HCT116 (cell line): ENCODE measurements around the gene SLC25A44. TPM values are rescaled to one million over a fixed set of nuclear protein-coding genes. Genes with fewer than 3 reads are reported as not detected.

Experiments
- ATAC-seq: fragments of 200-7000 bp; cut with Tn5 transposase; 2 replicates; pipeline ENCODE4 v1.9.1; 2020; ENCODE audit warnings: mild to moderate bottlenecking, moderate library complexity
- BruUV-seq: library from RNA; stranded (reverse); fragments of 400-500 nt; replicated peaks from 2 replicates; lab custom pipeline; 2021; lab: Mats Ljungman, UMichigan
- CTCF ChIA-PET: fragments of 300-600 bp; sonication (Branson Sonifier 250); formaldehyde crosslinking; loops from one replicate; lab custom pipeline; 2021; ENCODE audit warnings: antibody characterized with exemption; lab: Charles Lee
- POLR2A ChIA-PET: fragments of 300-600, 350-600 bp; sonication (Branson Sonifier 250); formaldehyde crosslinking; loops from one replicate; lab custom pipeline; 2021; ENCODE audit warnings: antibody characterized with exemption; lab: Charles Lee
- RAD21 ChIA-PET, 2 experiments: fragments of 300-600 bp; sonication (Branson Sonifier 250); formaldehyde crosslinking; loops; one replicate each; lab custom pipeline; 2023; ENCODE audit warnings: low total read pairs in 2 of 2; ENCODE audit not compliant: uncharacterized antibody in 2 of 2, unreplicated experiment in 2 of 2, low non-redundant PET in 1 of 2; lab: Charles Lee
- DNase-seq: peaks from one replicate; pipeline ENCODE4 v3.0.0-alpha.2; 2010; ENCODE audit warnings: low read depth, low spot score
- H2AFZ ChIP-seq: fragments of 200-600 bp; shearing (Covaris generic), sonication (generic); 2 replicates; pipeline ENCODE4 v1.6.1; 2017; ENCODE audit warnings: low read depth, mixed run types, mixed read lengths, antibody characterized with exemption, low read length; ENCODE audit not compliant: poor library complexity, severe bottlenecking
- H3K27ac ChIP-seq: 2 replicates; pipeline ENCODE4 v1.5.1; 2012; ENCODE audit warnings: low read depth, low read length
- H3K27me3 ChIP-seq: fragments of 200-600 bp; sonication (generic); 2 replicates; pipeline ENCODE4 v1.6.1; 2016; ENCODE audit warnings: mixed run types, low read length, mixed read lengths; ENCODE audit not compliant: insufficient read depth
- H3K36me3 ChIP-seq, 2 experiments: fragments of 200-500 bp in 1 of 2; fragments of 200-600 bp in 1 of 2; sonication (Bioruptor generic) in 1 of 2; sonication (generic) in 1 of 2; 2 replicates each; pipeline versions ENCODE4 v1.5.1 to v1.6.1; 2014 to 2016; ENCODE audit warnings: low read length in 2 of 2, inconsistent platforms in 1 of 2, mixed read lengths in 1 of 2, mixed run types in 1 of 2; ENCODE audit not compliant: insufficient read depth in 2 of 2, control insufficient read depth in 1 of 2
- H3K4me1 ChIP-seq, 2 experiments: fragments of 200-600 bp in 1 of 2; sonication (generic) in 1 of 2; 2 replicates each; pipeline versions ENCODE4 v1.5.1 to v1.6.1; 2012 to 2017; ENCODE audit warnings: low read length in 2 of 2, inconsistent platforms in 1 of 2, mild to moderate bottlenecking in 1 of 2, mixed read lengths in 1 of 2, mixed run types in 1 of 2, moderate library complexity in 1 of 2; ENCODE audit not compliant: insufficient read depth in 2 of 2, control insufficient read depth in 1 of 2
- H3K4me2 ChIP-seq: fragments of 200-600 bp; sonication (generic); 2 replicates; pipeline ENCODE4 v1.6.1; 2017; ENCODE audit warnings: mixed run types, low read length, mixed read lengths
- H3K4me3 ChIP-seq, 2 experiments: fragments of 200-600 bp in 1 of 2; sonication (generic) in 1 of 2; replicated peaks in 1 of 2; 2 replicates each; pipeline ENCODE4 v1.5.1; 2011 to 2016; ENCODE audit warnings: low read length in 2 of 2, control low read depth in 1 of 2, low read depth in 1 of 2, mild to moderate bottlenecking in 1 of 2, mixed read lengths in 1 of 2, mixed run types in 1 of 2
- H3K79me2 ChIP-seq: fragments of 200-600 bp; sonication (generic); 2 replicates; pipeline ENCODE4 v1.6.1; 2017; ENCODE audit warnings: mild to moderate bottlenecking, mixed run types, low read length, moderate library complexity, mixed read lengths; ENCODE audit not compliant: insufficient read depth
- H3K9ac ChIP-seq: fragments of 200-600 bp; sonication (generic); 2 replicates; pipeline ENCODE4 v1.6.1; 2016; ENCODE audit warnings: low read length, mixed read lengths
- H3K9me2 ChIP-seq: fragments of 200-600 bp; sonication (generic), shearing (Covaris generic); 2 replicates; pipeline ENCODE4 v1.6.1; 2017; ENCODE audit warnings: mixed run types, mild to moderate bottlenecking, moderate library complexity; ENCODE audit not compliant: insufficient read depth
- H3K9me3 ChIP-seq, 2 experiments: fragments of 200-500 bp in 1 of 2; fragments of 200-600 bp in 1 of 2; sonication (Bioruptor generic) in 1 of 2; sonication (generic) in 1 of 2; 2 replicates each; pipeline ENCODE4 v1.6.1; 2014 to 2017; ENCODE audit warnings: low read length in 2 of 2, mixed read lengths in 2 of 2, inconsistent platforms in 1 of 2, low read depth in 1 of 2, mild to moderate bottlenecking in 1 of 2, mixed run types in 1 of 2, moderate library complexity in 1 of 2; ENCODE audit not compliant: control insufficient read depth in 1 of 2, insufficient read depth in 1 of 2
- H4K20me1 ChIP-seq: fragments of 200-600 bp; sonication (generic), shearing (Covaris generic); 2 replicates; pipeline ENCODE4 v1.6.1; 2017; ENCODE audit warnings: mixed run types, mild to moderate bottlenecking, moderate library complexity; ENCODE audit not compliant: insufficient read depth
- ELF1 ChIP-seq: IDR thresholded peaks from 2 replicates; pipeline ENCODE4 v1.6.1; 2012; ENCODE audit warnings: low read depth, borderline replicate concordance
- EZH2 ChIP-seq: fragments of 200-600 bp; sonication (generic); IDR thresholded peaks from 2 replicates; pipeline ENCODE4 v1.6.1; 2017; ENCODE audit warnings: antibody characterized with exemption, mixed run types
- FOSL1 ChIP-seq: IDR thresholded peaks from 2 replicates; pipeline ENCODE4 v1.6.1; 2012; ENCODE audit warnings: low read depth
- JUND ChIP-seq: IDR thresholded peaks from 2 replicates; pipeline ENCODE4 v1.6.1; 2012
- SRF ChIP-seq: IDR thresholded peaks from 2 replicates; pipeline ENCODE4 v1.6.1; 2012; ENCODE audit warnings: low read depth
- ZFX ChIP-seq: fragments of 450-650 bp; IDR thresholded peaks from 2 replicates; pipeline ENCODE4 v1.6.1; 2017
- ZNF274 ChIP-seq: fragments of 200-500 bp; sonication (Bioruptor generic); IDR thresholded peaks from 2 replicates; pipeline ENCODE4 v1.6.1; 2014; ENCODE audit warnings: mild to moderate bottlenecking, low read depth, low read length, inconsistent platforms
- intact Hi-C: fragments of 100-400 bp; cut with micrococcal nuclease; formaldehyde crosslinking; loops from 2 replicates; pipeline ENCODE4 v1.10.0; 2022
- total RNA-seq: library from RNA; stranded (reverse); gene quantifications from one replicate; pipeline ENCODE4 v1.2.1, GENCODE V29; 2021; ENCODE audit not compliant: unreplicated experiment
- TF ChIP-seq, protein P1 (sequence below): IDR thresholded peaks from 2 replicates; pipeline ENCODE4 v1.6.1; 2011; ENCODE audit warnings: mild to moderate bottlenecking, low read length, moderate library complexity; ENCODE audit not compliant: insufficient replicate concordance; ENCODE audit errors: extremely low read depth
- TF ChIP-seq, protein P2 (sequence below): IDR thresholded peaks from 2 replicates; pipeline ENCODE4 v1.6.1; 2012

Gene SLC25A44
- total RNA-seq, 1 experiment from 2014 or later = 17.5 TPM

DNA sequence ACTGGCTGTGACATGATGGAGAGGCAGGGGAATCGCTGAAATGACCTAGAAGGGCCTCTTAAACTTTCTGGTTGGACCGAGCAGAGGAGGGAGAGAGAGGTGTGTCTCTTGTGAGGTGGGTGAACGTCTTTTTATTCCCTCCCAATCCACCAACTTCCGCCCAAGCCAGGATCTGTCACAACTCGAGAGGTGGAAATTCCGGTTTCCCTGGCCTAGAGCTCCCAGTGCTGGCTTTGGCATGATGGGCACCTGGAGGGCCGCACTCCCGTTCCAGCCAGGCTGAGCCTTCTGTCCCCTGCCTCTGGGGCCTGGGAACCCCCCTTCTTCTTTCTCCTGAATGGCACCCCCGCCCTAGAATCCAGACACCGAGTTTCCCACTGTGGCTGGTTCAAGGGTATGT lies 40.5 kb upstream of the SLC25A44 start, which contains the start of gene SEMA4A (continued):
- no peak for TF ChIP-seq FOSL1
- no peak for TF ChIP-seq EZH2
- TF ChIP-seq JUND = no peak
- TF ChIP-seq ELF1 = no peak
- TF ChIP-seq ZNF274 = no peak
- TF ChIP-seq ZFX = no peak

DNA sequence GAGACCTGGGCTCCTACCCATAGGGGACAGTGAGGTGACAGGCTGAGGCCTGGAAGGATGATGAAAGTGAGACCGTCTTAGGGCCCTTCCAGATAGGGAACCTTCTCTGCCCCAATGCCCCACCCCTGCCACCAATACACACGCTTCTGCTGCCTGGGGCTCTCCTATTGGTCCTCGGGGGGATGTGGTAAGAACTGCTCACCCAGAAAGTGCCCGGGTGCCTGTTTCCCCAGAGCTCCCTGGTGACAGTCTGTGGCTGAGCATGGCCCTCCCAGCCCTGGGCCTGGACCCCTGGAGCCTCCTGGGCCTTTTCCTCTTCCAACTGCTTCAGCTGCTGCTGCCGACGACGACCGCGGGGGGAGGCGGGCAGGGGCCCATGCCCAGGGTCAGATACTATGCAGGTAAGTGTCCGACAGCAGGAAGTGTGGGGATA lies 39.6 kb upstream of the SLC25A44 start:
- intact Hi-C loops = no loop called here
- H3K4me2 ChIP-seq = no peak overlapping the region
- no peak overlapping the region for H3K27ac ChIP-seq
- DNase-seq = no peak
- TF ChIP-seq SRF = no peak
- no peak for TF ChIP-seq ELF1
- TF ChIP-seq, protein P1, sequence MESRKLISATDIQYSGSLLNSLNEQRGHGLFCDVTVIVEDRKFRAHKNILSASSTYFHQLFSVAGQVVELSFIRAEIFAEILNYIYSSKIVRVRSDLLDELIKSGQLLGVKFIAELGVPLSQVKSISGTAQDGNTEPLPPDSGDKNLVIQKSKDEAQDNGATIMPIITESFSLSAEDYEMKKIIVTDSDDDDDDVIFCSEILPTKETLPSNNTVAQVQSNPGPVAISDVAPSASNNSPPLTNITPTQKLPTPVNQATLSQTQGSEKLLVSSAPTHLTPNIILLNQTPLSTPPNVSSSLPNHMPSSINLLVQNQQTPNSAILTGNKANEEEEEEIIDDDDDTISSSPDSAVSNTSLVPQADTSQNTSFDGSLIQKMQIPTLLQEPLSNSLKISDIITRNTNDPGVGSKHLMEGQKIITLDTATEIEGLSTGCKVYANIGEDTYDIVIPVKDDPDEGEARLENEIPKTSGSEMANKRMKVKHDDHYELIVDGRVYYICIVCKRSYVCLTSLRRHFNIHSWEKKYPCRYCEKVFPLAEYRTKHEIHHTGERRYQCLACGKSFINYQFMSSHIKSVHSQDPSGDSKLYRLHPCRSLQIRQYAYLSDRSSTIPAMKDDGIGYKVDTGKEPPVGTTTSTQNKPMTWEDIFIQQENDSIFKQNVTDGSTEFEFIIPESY = no peak
- TF ChIP-seq, protein P2, sequence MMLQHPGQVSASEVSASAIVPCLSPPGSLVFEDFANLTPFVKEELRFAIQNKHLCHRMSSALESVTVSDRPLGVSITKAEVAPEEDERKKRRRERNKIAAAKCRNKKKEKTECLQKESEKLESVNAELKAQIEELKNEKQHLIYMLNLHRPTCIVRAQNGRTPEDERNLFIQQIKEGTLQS = no peak
- H3K36me3 ChIP-seq = no peaks in the 10 kb centered on the region
- 0 out of 2 replicates have a peak, but pooled peaks cover 6% of the 10 kb centered on the region for H3K27me3 ChIP-seq
- no peak overlapping the region for H3K4me3 ChIP-seq
- ChIA-PET CTCF (no interaction called here), RAD21 (no interaction called here), POLR2A (no interaction called here)
- no peaks in the 10 kb centered on the region for H3K79me2 ChIP-seq
- no peak overlapping the region for H3K9ac ChIP-seq
- ATAC-seq = no peak
- no peaks in the 10 kb centered on the region for H3K9me2 ChIP-seq
- H3K4me1 ChIP-seq = no peaks in the 10 kb centered on the region
- H3K9me3 ChIP-seq = no peaks in the 10 kb centered on the region
- BruUV-seq = no TSS peak
- no peak overlapping the region for H2AFZ ChIP-seq
- no peaks in the 10 kb centered on the region for H4K20me1 ChIP-seq
